Activated T-helper 9 cell treated with anti-CD3 and anti-CD28 coated beads, Interleukin-2, amount 50 U/mL, for 16 hours (primary cell): ENCODE data around the gene CHGA.

Source experiments
- DNase-seq: peaks from one replicate; pipeline ENCODE4 v3.0.0-alpha.2; 2020; ENCODE audit warnings: low read depth

The CHGA gene

GRCh38 chr14:92903359-92903758, 19.6 kb upstream of the CHGA start:
- DNase-seq: no peak

GRCh38 chr14:92905667-92906066, 17.3 kb upstream of the CHGA start:
- DNase-seq: no peak

GRCh38 chr14:92906420-92906819, 16.5 kb upstream of the CHGA start:
- DNase-seq: no peak

GRCh38 chr14:92906823-92907222, 16.1 kb upstream of the CHGA start:
- DNase-seq: no peak

- DNase-seq: no peak
Measured at GRCh38 chr14:92907316-92907911, 15.5 kb upstream of the CHGA start.

- DNase-seq: no peak
Measured at GRCh38 chr14:92914087-92914656, 8.8 kb upstream of the CHGA start.

GRCh38 chr14:92916201-92916600, 6.7 kb upstream of the CHGA start:
- DNase-seq: no peak

GRCh38 chr14:92917041-92917940, 5.7 kb upstream of the CHGA start:
- DNase-seq: no peak

GRCh38 chr14:92917956-92918355, 5.0 kb upstream of the CHGA start:
- DNase-seq: no peak

- DNase-seq: no peak
Measured at GRCh38 chr14:92920001-92920400, 2.9 kb upstream of the CHGA start.

GRCh38 chr14:92922155-92922735, 705 bp upstream of the CHGA start:
- no peak for DNase-seq

- DNase-seq: no peak
Measured at GRCh38 chr14:92923744-92924103, 774 bp downstream of the CHGA start.

- no peak for DNase-seq
Measured at GRCh38 chr14:92924247-92924646, 1.3 kb downstream of the CHGA start.

GRCh38 chr14:92925446-92925845, 2.5 kb downstream of the CHGA start:
- no peak for DNase-seq

GRCh38 chr14:92926180-92926845, 3.4 kb downstream of the CHGA start:
- no peak for DNase-seq

- DNase-seq: no peak
Measured at GRCh38 chr14:92926931-92927330, 4.0 kb downstream of the CHGA start.

- DNase-seq: no peak
Measured at GRCh38 chr14:92927349-92928257, 4.7 kb downstream of the CHGA start.

GRCh38 chr14:92928258-92928629, 5.3 kb downstream of the CHGA start:
- DNase-seq: no peak

- DNase-seq: no peak
Measured at GRCh38 chr14:92928961-92929688, 6.2 kb downstream of the CHGA start.

- DNase-seq: no peak
Measured at GRCh38 chr14:92929689-92930608, 7.0 kb downstream of the CHGA start.
